AG04449 (cell line): ENCODE data around the gene ABCC8.

Experiments
- CTCF ChIA-PET: fragments of 350-600 bp; formaldehyde crosslinking; extraction: SDS; loops from one replicate; lab custom pipeline; 2021; ENCODE audit warnings: antibody characterized with exemption; lab: Yijun Ruan, JAX
- POLR2A ChIA-PET: fragments of 400-600, 350-600 bp; formaldehyde crosslinking; extraction: SDS; loops from one replicate; lab custom pipeline; 2020; ENCODE audit warnings: antibody characterized with exemption, inconsistent platforms; lab: Yijun Ruan, JAX
- DNase-seq: peaks from one replicate; pipeline ENCODE4 v3.0.0-alpha.2; 2010; ENCODE audit warnings: low read depth, low spot score
- H3K4me3 ChIP-seq: 2 replicates; pipeline ENCODE4 v1.5.1; 2011; ENCODE audit warnings: low read depth, mild to moderate bottlenecking, control low read depth, low read length
- TF ChIP-seq, protein P1 (sequence below): IDR thresholded peaks from one replicate; pipeline ENCODE4 v1.5.1; 2011; ENCODE audit warnings: mild to moderate bottlenecking, moderate library complexity, low read length, control low read depth, inconsistent platforms; ENCODE audit not compliant: insufficient read depth; ENCODE audit errors: missing control alignments

ABCC8 gene

DNA sequence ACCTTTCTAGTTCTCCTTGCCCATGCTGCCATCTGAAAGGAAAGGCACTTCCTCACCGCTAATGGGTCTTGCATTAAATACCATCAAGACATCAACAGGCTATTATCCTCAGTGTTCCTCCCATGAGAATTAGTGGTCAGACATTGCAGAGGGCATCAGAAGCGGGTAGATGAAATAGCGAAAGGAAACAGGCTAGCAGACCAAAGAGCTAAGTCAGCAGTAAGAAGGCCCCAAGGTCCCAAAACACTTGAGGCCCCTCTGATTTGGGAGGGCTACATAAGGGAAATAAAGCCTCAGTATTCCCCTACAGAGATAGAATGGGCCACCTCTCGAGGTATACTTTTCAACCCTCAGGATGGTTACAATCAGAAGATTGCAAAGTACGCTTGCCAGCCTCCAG is 101.1 kb downstream of the ABCC8 start:
- CTCF ChIA-PET, result interaction anchor here (1.4 to 2.1 kb wide), 3 partner anchors 8 to 21 kb away, joined by 3 to 13 read pairs (median 4); no protein-coding TSS in a partner anchor
- no peak overlapping the region for H3K4me3 ChIP-seq
- no peak for DNase-seq
- POLR2A ChIA-PET, result no interaction called here
- TF ChIP-seq, protein P1, sequence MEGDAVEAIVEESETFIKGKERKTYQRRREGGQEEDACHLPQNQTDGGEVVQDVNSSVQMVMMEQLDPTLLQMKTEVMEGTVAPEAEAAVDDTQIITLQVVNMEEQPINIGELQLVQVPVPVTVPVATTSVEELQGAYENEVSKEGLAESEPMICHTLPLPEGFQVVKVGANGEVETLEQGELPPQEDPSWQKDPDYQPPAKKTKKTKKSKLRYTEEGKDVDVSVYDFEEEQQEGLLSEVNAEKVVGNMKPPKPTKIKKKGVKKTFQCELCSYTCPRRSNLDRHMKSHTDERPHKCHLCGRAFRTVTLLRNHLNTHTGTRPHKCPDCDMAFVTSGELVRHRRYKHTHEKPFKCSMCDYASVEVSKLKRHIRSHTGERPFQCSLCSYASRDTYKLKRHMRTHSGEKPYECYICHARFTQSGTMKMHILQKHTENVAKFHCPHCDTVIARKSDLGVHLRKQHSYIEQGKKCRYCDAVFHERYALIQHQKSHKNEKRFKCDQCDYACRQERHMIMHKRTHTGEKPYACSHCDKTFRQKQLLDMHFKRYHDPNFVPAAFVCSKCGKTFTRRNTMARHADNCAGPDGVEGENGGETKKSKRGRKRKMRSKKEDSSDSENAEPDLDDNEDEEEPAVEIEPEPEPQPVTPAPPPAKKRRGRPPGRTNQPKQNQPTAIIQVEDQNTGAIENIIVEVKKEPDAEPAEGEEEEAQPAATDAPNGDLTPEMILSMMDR, result no peak

DNA sequence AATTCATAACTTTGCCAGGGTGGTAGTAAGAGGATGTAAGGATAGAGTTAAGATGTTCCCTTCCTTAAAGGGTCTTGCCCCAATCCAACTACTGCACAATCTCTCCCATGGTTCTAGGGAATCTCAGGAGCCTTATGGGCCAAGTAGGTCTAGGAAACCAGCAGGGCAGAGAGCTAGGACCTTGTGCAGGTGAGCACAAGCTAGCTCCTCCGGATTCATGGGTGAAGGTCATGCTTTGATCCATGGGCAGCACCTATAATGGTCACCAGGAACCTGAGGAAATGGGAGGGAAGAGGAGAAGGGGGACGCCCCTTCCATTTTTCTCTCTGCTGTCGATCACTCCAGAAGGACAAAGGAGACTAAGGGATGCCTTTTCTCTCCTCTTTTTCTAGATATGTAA is 105.0 kb downstream of the ABCC8 start:
- no peak overlapping the region for H3K4me3 ChIP-seq
- TF ChIP-seq, protein P1, result no peak
- CTCF ChIA-PET, result interaction anchor here (0.9 to 8.9 kb wide), 3 partner anchors 10 to 18 kb away, joined by 3 to 79 read pairs (median 13); partner anchors contain the start of gene NCR3LG1
- POLR2A ChIA-PET, result no interaction called here
- no peak for DNase-seq

DNA sequence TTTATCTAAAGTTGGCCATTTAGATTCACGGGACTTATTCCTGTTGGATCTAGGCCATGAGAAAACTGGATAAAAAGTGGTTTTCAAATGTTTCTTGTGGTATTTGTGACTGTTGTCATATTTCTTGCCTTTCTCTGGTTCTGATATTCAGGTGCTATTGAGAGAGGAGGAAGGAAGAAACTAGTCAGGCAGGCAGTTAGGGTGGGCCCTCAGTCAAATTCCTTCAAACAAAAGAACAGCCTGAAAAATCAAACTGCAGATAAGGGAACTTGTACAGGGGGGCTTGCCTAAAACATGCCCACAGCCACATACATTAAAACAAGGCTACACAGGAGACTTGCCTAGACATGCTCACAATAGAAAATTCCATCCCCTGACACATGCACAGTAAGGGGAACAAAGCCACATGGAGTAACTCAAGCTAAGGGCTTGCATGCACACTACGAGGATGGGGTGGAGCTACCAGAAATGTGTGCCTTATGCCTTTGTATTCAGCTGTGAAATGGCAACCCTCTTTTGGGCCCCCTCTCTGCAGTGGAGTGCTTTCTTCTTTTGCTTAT is 106.9 kb downstream of the ABCC8 start:
- ChIA-PET CTCF (interaction anchor here (1.0 to 8.9 kb wide), 3 partner anchors 14 to 17 kb away, joined by 3 to 79 read pairs (median 13); partner anchors contain the start of gene NCR3LG1), POLR2A (no interaction called here)
- H3K4me3 ChIP-seq, result no peak overlapping the region

DNA sequence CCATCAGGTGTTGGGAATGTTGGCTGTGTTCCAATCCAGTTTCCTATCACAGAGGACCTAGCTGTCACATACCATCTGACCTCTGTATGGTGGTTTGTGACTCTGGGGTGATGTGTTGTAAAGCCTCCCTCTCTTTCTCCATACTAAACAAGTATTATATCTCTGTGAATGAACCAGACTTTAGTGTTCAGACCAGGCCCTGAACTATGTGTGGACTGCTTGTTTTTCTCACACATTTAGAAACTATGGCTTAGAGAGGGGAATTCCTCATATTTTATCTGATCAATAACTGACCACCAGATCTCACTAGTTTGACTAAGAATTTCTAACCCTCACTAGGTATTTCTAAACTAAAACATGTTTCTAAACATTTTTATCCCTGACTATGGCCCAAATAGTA is 107.6 kb downstream of the ABCC8 start:
- CTCF ChIA-PET, result interaction anchor here (1.0 to 8.9 kb wide), 3 partner anchors 14 to 18 kb away, joined by 3 to 79 read pairs (median 62); partner anchors contain the start of gene NCR3LG1
- DNase-seq, result no peak
- POLR2A ChIA-PET, result no interaction called here
- H3K4me3 ChIP-seq, result no peak overlapping the region
- TF ChIP-seq, protein P1, result no peak

More for the DNA sequence above, 106.9 kb downstream of the ABCC8 start:
- TF ChIP-seq, protein P1, result no peak
- no peak for DNase-seq

DNA sequence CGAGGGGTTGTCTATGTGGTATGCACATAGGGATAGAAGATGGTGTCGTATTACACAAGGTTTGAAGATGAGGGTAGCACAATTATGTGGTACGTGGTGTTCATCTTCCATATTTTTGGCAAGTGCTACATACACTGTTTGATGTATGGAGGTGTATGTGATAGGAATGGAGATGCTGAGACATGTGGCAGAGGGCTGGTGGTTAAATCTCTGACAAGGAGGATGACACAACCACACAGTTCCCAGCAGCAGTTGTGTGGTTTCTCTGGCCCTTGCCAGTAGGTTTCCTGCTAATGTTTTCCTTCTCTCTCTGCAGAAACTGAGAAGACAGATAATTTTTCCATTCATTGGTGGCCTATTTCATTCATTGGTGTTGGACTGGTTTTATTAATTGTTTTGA is 108.1 kb downstream of the ABCC8 start:
- TF ChIP-seq, protein P1, result no peak
- no peak for DNase-seq
- POLR2A ChIA-PET, result no interaction called here
- no peak overlapping the region for H3K4me3 ChIP-seq
- CTCF ChIA-PET, result interaction anchor here (6.5 to 8.9 kb wide), 2 partner anchors 15 kb away, joined by 62 to 79 read pairs; partner anchors contain the start of gene NCR3LG1

DNA sequence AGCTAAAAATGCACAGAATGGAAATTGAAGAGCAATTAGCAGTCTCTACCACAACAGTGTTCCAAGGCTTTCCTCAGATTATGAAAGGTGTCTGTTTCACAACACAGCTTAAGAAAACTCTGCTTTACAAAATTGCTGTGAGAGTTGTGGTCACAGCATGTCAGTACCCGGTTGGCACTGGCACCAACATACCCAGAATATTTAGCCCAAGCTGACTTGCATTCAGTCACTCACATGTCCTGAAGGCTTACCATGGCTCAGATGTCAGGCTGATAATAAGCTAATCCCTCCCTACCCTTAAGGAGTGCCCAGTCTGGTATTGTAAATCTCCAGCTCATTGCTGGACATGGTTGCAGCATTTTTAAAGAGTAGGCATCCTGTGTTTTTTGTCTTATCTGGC is 110.2 kb downstream of the ABCC8 start:
- CTCF ChIA-PET, result interaction anchor here (0.8 to 8.9 kb wide), 4 partner anchors 10 to 17 kb away, joined by 3 to 79 read pairs (median 33); partner anchors contain the start of gene NCR3LG1

More for the DNA sequence above, 110.2 kb downstream of the ABCC8 start:
- TF ChIP-seq, protein P1, result no peak
- POLR2A ChIA-PET, result no interaction called here
- H3K4me3 ChIP-seq, result no peak overlapping the region
- DNase-seq, result no peak
